Type B pancreatic cell (in vitro differentiated cells): ENCODE results near the gene CYP2B6. TPM values are rescaled to one million over a fixed set of nuclear protein-coding genes. Genes with fewer than 3 reads are reported as not detected.
A peak's percentile ranks its signal among the peaks of the same experiment; 100 is the strongest.
"Not testable (repeated sequence)": the region's sequence is repeated elsewhere in the genome, so short reads cannot be mapped to it uniquely, and the experiment has no call there.

Experiments used
- DNase-seq: peaks from one replicate; pipeline ENCODE4 v3.0.0; 2021; ENCODE audit warnings: mixed read lengths; ENCODE audit not compliant: unreplicated experiment; ENCODE audit errors: extremely low spot score
- H3K27ac Mint-ChIP-seq: 2 replicates; pipeline ENCODE4 v1.8.0; 2021; ENCODE audit warnings: mild to moderate bottlenecking, mixed read lengths
- H3K27me3 Mint-ChIP-seq: 2 replicates; pipeline ENCODE4 v1.8.0; 2021; ENCODE audit warnings: mixed read lengths
- H3K36me3 Mint-ChIP-seq: 2 replicates; pipeline ENCODE4 v1.8.0; 2021; ENCODE audit warnings: mixed read lengths
- H3K4me1 Mint-ChIP-seq: one replicate; pipeline ENCODE4 v1.8.0; 2021; ENCODE audit warnings: mixed read lengths; ENCODE audit not compliant: unreplicated experiment
- H3K4me3 Mint-ChIP-seq: 2 replicates; pipeline ENCODE4 v1.8.0; 2021; ENCODE audit warnings: mild to moderate bottlenecking, mixed read lengths
- H3K9me3 Mint-ChIP-seq: 2 replicates; pipeline ENCODE4 v1.8.0; 2021; ENCODE audit warnings: mixed read lengths
- CTCF ChIP-seq: fragments of 200-600 bp; sonication (generic); conservative IDR thresholded peaks from 2 replicates; pipeline ENCODE4 v1.5.0; 2021; ENCODE audit warnings: antibody characterized with exemption, mild to moderate bottlenecking
- total RNA-seq: library from RNA; stranded (reverse); gene quantifications from 2 replicates; pipeline ENCODE4 v1.2.1, GENCODE V29; 2021; ENCODE audit warnings: low replicate concordance

The CYP2B6 gene
- total RNA-seq, 1 donor from 2014 or later: 0.53 TPM

- no peaks in the 10 kb centered on the region for H3K4me1 Mint-ChIP-seq
- no peak overlapping the region for H3K4me3 Mint-ChIP-seq
- no peak for TF ChIP-seq CTCF
- DNase-seq: no peak
- no peak overlapping the region for H3K27ac Mint-ChIP-seq
- peaks cover 16% of the 10 kb centered on the region for H3K27me3 Mint-ChIP-seq
- peaks cover 2% of the 10 kb centered on the region for H3K36me3 Mint-ChIP-seq
- no peaks in the 10 kb centered on the region for H3K9me3 Mint-ChIP-seq
Observed at GRCh38 chr19:40962460-40962961, 28.6 kb upstream of the CYP2B6 start.

- not testable (repeated sequence) for H3K4me3 Mint-ChIP-seq, DNase-seq, H3K27ac Mint-ChIP-seq, H3K9me3 Mint-ChIP-seq, H3K4me1 Mint-ChIP-seq, H3K36me3 Mint-ChIP-seq
- H3K27me3 Mint-ChIP-seq: peaks cover 22% of the 10 kb centered on the region
Observed at GRCh38 chr19:40964361-40964760, 26.7 kb upstream of the CYP2B6 start.

GRCh38 chr19:40965351-40965750, 25.7 kb upstream of the CYP2B6 start:
- not testable (repeated sequence) for H3K4me1 Mint-ChIP-seq, DNase-seq, H3K4me3 Mint-ChIP-seq, H3K9me3 Mint-ChIP-seq, H3K36me3 Mint-ChIP-seq, H3K27ac Mint-ChIP-seq
- H3K27me3 Mint-ChIP-seq: peaks cover 23% of the 10 kb centered on the region

GRCh38 chr19:40966591-40966990, 24.5 kb upstream of the CYP2B6 start:
- H3K4me3 Mint-ChIP-seq, DNase-seq, H3K4me1 Mint-ChIP-seq, H3K36me3 Mint-ChIP-seq, H3K9me3 Mint-ChIP-seq, H3K27ac Mint-ChIP-seq: not testable (repeated sequence)
- peaks cover 15% of the 10 kb centered on the region for H3K27me3 Mint-ChIP-seq

GRCh38 chr19:40968065-40968464, 23.0 kb upstream of the CYP2B6 start:
- H3K27me3 Mint-ChIP-seq, H3K36me3 Mint-ChIP-seq, H3K4me3 Mint-ChIP-seq, H3K9me3 Mint-ChIP-seq, H3K27ac Mint-ChIP-seq, DNase-seq, H3K4me1 Mint-ChIP-seq: not testable (repeated sequence)

- not testable (repeated sequence) for H3K4me1 Mint-ChIP-seq, H3K4me3 Mint-ChIP-seq, H3K9me3 Mint-ChIP-seq, H3K27me3 Mint-ChIP-seq, DNase-seq, H3K36me3 Mint-ChIP-seq, H3K27ac Mint-ChIP-seq
Observed at GRCh38 chr19:40969721-40970120, 21.4 kb upstream of the CYP2B6 start.

GRCh38 chr19:40970396-40971345, 20.4 kb upstream of the CYP2B6 start:
- DNase-seq, H3K36me3 Mint-ChIP-seq, H3K4me1 Mint-ChIP-seq, H3K9me3 Mint-ChIP-seq, H3K27ac Mint-ChIP-seq, H3K27me3 Mint-ChIP-seq, H3K4me3 Mint-ChIP-seq: not testable (repeated sequence)

GRCh38 chr19:40974633-40975037, 16.4 kb upstream of the CYP2B6 start:
- Mint-ChIP-seq H3K27ac (no peak overlapping the region), H3K36me3 (no peaks in the 10 kb centered on the region), H3K9me3 (no peaks in the 10 kb centered on the region), H3K4me3 (no peak overlapping the region), H3K4me1 (no peaks in the 10 kb centered on the region), H3K27me3 (no peaks in the 10 kb centered on the region)
- TF ChIP-seq CTCF: peak; percentile 96
- peak; percentile 74 for DNase-seq
